Myocyte (in vitro differentiated cells): Measurements from ENCODE around the gene TMEM59L. TPM values are rescaled to one million over a fixed set of nuclear protein-coding genes. Genes with fewer than 3 reads are reported as not detected.

Experiments used
- DNase-seq: peaks from one replicate; pipeline ENCODE4 v3.0.0-alpha.2; 2012; ENCODE audit warnings: low read depth
- total RNA-seq: library from RNA; depleted of rRNA; stranded (reverse); fragments of >200 nt; gene quantifications from 2 replicates; pipeline ENCODE4 v1.2.3, GENCODE V29; 2014

The TMEM59L gene
- total RNA-seq, 1 donor from 2014 or later = 0.64 TPM

- no peak for DNase-seq
These were observed 3.6 kb upstream of the TMEM59L start for GRCh38 chr19:18608805-18609716.

GRCh38 chr19:18609717-18610051 lies 3.0 kb upstream of the TMEM59L start:
- DNase-seq = no peak

GRCh38 chr19:18610245-18610555 lies 2.5 kb upstream of the TMEM59L start:
- no peak for DNase-seq

- no peak for DNase-seq
These were observed 1.9 kb upstream of the TMEM59L start for GRCh38 chr19:18610556-18611326.

- DNase-seq = no peak
These were observed 1.2 kb upstream of the TMEM59L start for GRCh38 chr19:18611327-18612050.

GRCh38 chr19:18612051-18612771 lies 459 bp upstream of the TMEM59L start:
- DNase-seq = no peak

- no peak for DNase-seq
These were observed 1.0 kb downstream of the TMEM59L start for GRCh38 chr19:18613589-18614234.

- no peak for DNase-seq
These were observed 3.4 kb downstream of the TMEM59L start for GRCh38 chr19:18616023-18616422.

- no peak for DNase-seq
These were observed 4.9 kb downstream of the TMEM59L start for GRCh38 chr19:18617562-18617961.

- no peak for DNase-seq
These were observed 5.6 kb downstream of the TMEM59L start for GRCh38 chr19:18618236-18618635.

GRCh38 chr19:18620311-18620710 lies 7.6 kb downstream of the TMEM59L start:
- DNase-seq = no peak

- DNase-seq = no peak
These were observed 8.2 kb downstream of the TMEM59L start for GRCh38 chr19:18620902-18621301.

GRCh38 chr19:18626906-18627305 lies 14.2 kb downstream of the TMEM59L start:
- DNase-seq = no peak

- DNase-seq = no peak
These were observed 16.8 kb downstream of the TMEM59L start for GRCh38 chr19:18629166-18630088.

- DNase-seq = no peak
These were observed 20.7 kb downstream of the TMEM59L start for GRCh38 chr19:18633321-18633720.

- DNase-seq = no peak
These were observed 22.1 kb downstream of the TMEM59L start for GRCh38 chr19:18634612-18635297.

GRCh38 chr19:18635831-18636182 lies 23.1 kb downstream of the TMEM59L start:
- no peak for DNase-seq

GRCh38 chr19:18636183-18636968 lies 23.7 kb downstream of the TMEM59L start:
- peak; percentile 95 for DNase-seq
